Natural killer cell (primary cell): ENCODE results near the gene CCZ1. TPM values are rescaled to one million over a fixed set of nuclear protein-coding genes. Genes with fewer than 3 reads are reported as not detected.
A peak's percentile ranks its signal among the peaks of the same experiment; 100 is the strongest.
"Not testable (repeated sequence)": the region's sequence is repeated elsewhere in the genome, so short reads cannot be mapped to it uniquely, and the experiment has no call there.

Experiments
- ATAC-seq, 3 donors: fragments of 150-1000 bp in 2 of 3; fragments of 200-7000 bp in 1 of 3; cut with Tn5 transposase; 1 replicate in 1 of 3; 2 replicates in 2 of 3; pipeline ENCODE4 v1.10.0; 2021; ENCODE audit warnings: mild to moderate bottlenecking in 2 of 3, moderate library complexity in 2 of 3
- DNase-seq, 2 donors: peaks; one replicate each; pipeline versions ENCODE4 v3.0.0 to v3.0.0-alpha.2; 2013 to 2021; ENCODE audit warnings: mixed read lengths in 1 of 2
- H3K27ac ChIP-seq: one replicate; pipeline ENCODE4 v1.5.1; 2013; ENCODE audit warnings: mild to moderate bottlenecking, low read length
- H3K27me3 ChIP-seq: one replicate; pipeline ENCODE4 v1.6.1; 2013; ENCODE audit warnings: low read length; ENCODE audit not compliant: control insufficient read depth, insufficient read depth
- H3K36me3 ChIP-seq: one replicate; pipeline ENCODE4 v1.6.1; 2013; ENCODE audit warnings: low read length; ENCODE audit not compliant: control insufficient read depth, insufficient read depth
- H3K4me1 ChIP-seq: one replicate; pipeline ENCODE4 v1.6.1; 2013; ENCODE audit warnings: low read length; ENCODE audit not compliant: control insufficient read depth, insufficient read depth
- H3K4me3 ChIP-seq: one replicate; pipeline ENCODE4 v1.5.1; 2013; ENCODE audit warnings: low read length
- H3K9me3 ChIP-seq: one replicate; pipeline ENCODE4 v1.6.1; 2013; ENCODE audit warnings: low read length; ENCODE audit not compliant: control insufficient read depth, insufficient read depth
- H3K27ac Mint-ChIP-seq, 2 donors: one replicate each; pipeline ENCODE4 v1.8.0; 2022; ENCODE audit warnings: mild to moderate bottlenecking in 2 of 2, mixed read lengths in 2 of 2, moderate library complexity in 1 of 2
- H3K27me3 Mint-ChIP-seq, 2 donors: one replicate each; pipeline ENCODE4 v1.8.0; 2022; ENCODE audit warnings: low read depth in 2 of 2, mixed read lengths in 2 of 2
- H3K36me3 Mint-ChIP-seq: one replicate; pipeline ENCODE4 v1.8.0; 2022; ENCODE audit warnings: mixed read lengths
- H3K4me1 Mint-ChIP-seq, 2 donors: one replicate each; pipeline ENCODE4 v1.8.0; 2022; ENCODE audit warnings: mixed read lengths in 2 of 2
- H3K4me3 Mint-ChIP-seq: one replicate; pipeline ENCODE4 v1.8.0; 2022; ENCODE audit warnings: mild to moderate bottlenecking, moderate library complexity, mixed read lengths
- H3K9me3 Mint-ChIP-seq, 2 donors: one replicate each; pipeline ENCODE4 v1.8.0; 2022; ENCODE audit warnings: mixed read lengths in 2 of 2
- WGBS: methylation state at CpG from one replicate; pipeline ENCODE4 v1.1.7; 2013; ENCODE audit warnings: missing lambda C conversion rate; ENCODE audit not compliant: insufficient coverage; 5-methylcytosine and 5-hydroxymethylcytosine counted together
- intact Hi-C: fragments of 100-400 bp; cut with micrococcal nuclease; formaldehyde crosslinking; loops from one replicate; pipeline ENCODE4 v1.14.2; 2022
- total RNA-seq, 4 donors: library from RNA; stranded (reverse); fragments of 120-200 nt in 1 of 4; gene quantifications; one replicate each; pipeline versions ENCODE4 v1.2.3 to v1.2.4, GENCODE V29; 2013 to 2022

The CCZ1 gene
- total RNA-seq, 3 donors from 2014 or later (not counting 1 experiment from before 2014, with no cell fraction given): 81.4 to 114 (median 112) TPM

DNA sequence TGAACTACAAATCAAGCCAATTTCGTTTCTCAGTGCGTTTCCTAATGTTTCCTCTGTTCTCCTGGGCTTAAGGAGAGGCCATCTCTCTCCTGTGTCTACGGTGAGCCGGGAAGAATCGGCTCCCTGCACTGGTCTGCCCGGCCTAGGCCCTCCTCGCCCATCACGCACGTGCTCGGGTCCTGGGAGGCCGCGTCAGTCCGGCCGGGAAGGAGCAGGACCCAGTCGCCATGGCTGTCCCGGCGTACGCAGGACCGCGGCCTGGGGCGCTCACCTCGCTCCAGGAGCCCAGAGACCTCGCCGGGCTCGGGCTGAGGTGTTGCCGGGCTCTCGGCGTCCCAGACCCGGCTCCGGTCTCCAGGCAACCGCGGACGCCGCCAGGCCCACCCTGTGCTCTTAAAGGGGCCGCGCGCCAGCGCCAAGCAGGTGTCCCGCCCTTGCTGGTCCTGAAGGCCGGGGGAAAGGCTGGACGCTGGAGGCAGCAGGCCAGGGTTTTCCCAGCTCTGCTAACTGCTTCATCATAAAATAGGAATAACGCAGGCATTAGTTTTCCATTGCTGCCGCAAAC, 71.9 kb downstream of the CCZ1 start, which contains the start of gene RSPH10B:
TSS of gene RSPH10B (minus strand) at position 343 of the 565 bp plus-strand sequence. CDS start 3,573 bp downstream, outside the sequence.
- H3K27me3 ChIP-seq, H3K4me3 Mint-ChIP-seq, H3K9me3 ChIP-seq, H3K9me3 Mint-ChIP-seq, H3K36me3 Mint-ChIP-seq, intact Hi-C loops, H3K27ac Mint-ChIP-seq, H3K4me1 Mint-ChIP-seq, H3K4me1 ChIP-seq, H3K36me3 ChIP-seq, H3K27me3 Mint-ChIP-seq, H3K27ac ChIP-seq, H3K4me3 ChIP-seq, DNase-seq: not testable (repeated sequence)
- WGBS: 26% methylated on average over 3 of the region's 43 CpGs
- ATAC-seq: peak in 1 of 3 donors; percentile 36

GRCh38 chr7:5973580-5973979, 75.0 kb downstream of the CCZ1 start:
- H3K27ac Mint-ChIP-seq, H3K9me3 Mint-ChIP-seq, H3K27me3 ChIP-seq, H3K4me3 Mint-ChIP-seq, H3K36me3 ChIP-seq, H3K9me3 ChIP-seq, ATAC-seq, intact Hi-C loops, DNase-seq, H3K4me3 ChIP-seq, H3K36me3 Mint-ChIP-seq, H3K4me1 Mint-ChIP-seq, H3K4me1 ChIP-seq, H3K27ac ChIP-seq, H3K27me3 Mint-ChIP-seq: not testable (repeated sequence)
- no CpG with 5 or more reads among the region's 8 CpGs for WGBS

Other genes starting within 250 kb of the CCZ1 start
- gene RNF216, start 117.1 kb upstream of the CCZ1 start, total RNA-seq: 10 to 100 TPM; 73.6 to 86.6 (median 78.7) TPM
- under 1 TPM in 2 of 3 donors, not detected in 1; 0.57 to 0.82 TPM for gene OCM, start 17.9 kb upstream of the CCZ1 start, total RNA-seq
- gene RSPH10B, start 72.0 kb downstream of the CCZ1 start, total RNA-seq: not detected
- 10 to 100 TPM; 13.2 to 17.3 (median 15.6) TPM for gene PMS2, start 110.3 kb downstream of the CCZ1 start, total RNA-seq
- 10 to 100 TPM in 1 of 3 donors, 1 to 10 TPM in 2; 7.2 to 11.1 (median 8.1) TPM for gene AIMP2, start 110.5 kb downstream of the CCZ1 start, total RNA-seq
- gene ANKRD61, start 132.6 kb downstream of the CCZ1 start, total RNA-seq: not detected
- gene EIF2AK1, start 160.4 kb downstream of the CCZ1 start, total RNA-seq: 10 to 100 TPM; 77.8 to 85.7 (median 85.1) TPM
- 10 to 100 TPM; 29.4 to 38.3 (median 36.0) TPM for gene USP42, start 206.2 kb downstream of the CCZ1 start, total RNA-seq